Heart right ventricle (tissue), 16 donors: Measurements from ENCODE around the gene TUBAL3. TPM values are rescaled to one million over a fixed set of nuclear protein-coding genes. Genes with fewer than 3 reads are reported as not detected.

Source experiments
- ATAC-seq, 8 donors: fragments of 200-7000 bp; cut with Tn5 transposase; one replicate each; pipeline ENCODE4 v1.9.1; 2020; ENCODE audit warnings: mild to moderate bottlenecking in 8 of 8, moderate library complexity in 8 of 8, moderate number of reproducible peaks in 1 of 8
- DNase-seq, 2 donors: peaks; one replicate each; pipeline ENCODE4 v3.0.0-alpha.2; 2020
- H3K27ac ChIP-seq, 10 donors: fragments of 200-600 bp; sonication (generic) in 2 of 10; one replicate each; pipeline versions ENCODE4 v1.5.0 to v1.8.0; 2020 to 2022; ENCODE audit warnings: mild to moderate bottlenecking in 3 of 10
- H3K27me3 ChIP-seq, 7 donors: fragments of 200-600 bp; one replicate each; pipeline ENCODE4 v1.8.0; 2021 to 2022; ENCODE audit warnings: mild to moderate bottlenecking in 2 of 7
- H3K36me3 ChIP-seq, 9 donors: fragments of 200-600 bp; sonication (generic) in 1 of 9; one replicate each; pipeline versions ENCODE4 v1.5.0 to v1.8.0; 2020 to 2022; ENCODE audit warnings: mild to moderate bottlenecking in 2 of 9
- H3K4me1 ChIP-seq, 9 donors: fragments of 200-600 bp; sonication (generic) in 1 of 9; one replicate each; pipeline versions ENCODE4 v1.5.0 to v1.8.0; 2020 to 2022; ENCODE audit warnings: mild to moderate bottlenecking in 4 of 9
- H3K4me3 ChIP-seq, 10 donors: fragments of 200-600 bp; sonication (generic) in 2 of 10; one replicate each; pipeline versions ENCODE4 v1.5.0 to v1.8.0; 2020 to 2022; ENCODE audit warnings: mild to moderate bottlenecking in 7 of 10, moderate library complexity in 2 of 10
- H3K9me3 ChIP-seq, 11 donors: fragments of 200-600 bp in 10 of 11; sonication (generic) in 2 of 11; one replicate each; pipeline versions ENCODE4 v1.5.0 to v1.8.0; 2013 to 2022; ENCODE audit warnings: mild to moderate bottlenecking in 2 of 11, control low read depth in 1 of 11, moderate library complexity in 1 of 11
- CTCF ChIP-seq, 9 donors: fragments of 200-600 bp; sonication (generic) in 2 of 9; IDR thresholded peaks; one replicate each; pipeline versions ENCODE4 v1.5.0 to v1.8.0; 2021 to 2022; ENCODE audit warnings: antibody characterized with exemption in 9 of 9, mild to moderate bottlenecking in 5 of 9, moderate library complexity in 1 of 9
- WGBS, 2 donors: extraction: QIAGEN DNeasy Blood & Tissue Kit; methylation state at CpG; one replicate each; pipeline ENCODE4 v1.1.7; 2013; ENCODE audit warnings: inconsistent platforms in 1 of 2; 5-methylcytosine and 5-hydroxymethylcytosine counted together
- intact Hi-C, 10 donors: fragments of 100-400 bp; cut with DNase I; formaldehyde crosslinking; loops; one replicate each; pipeline versions ENCODE4 v1.11.1 to v1.14.2; 2022
- polyA plus RNA-seq, 2 donors: library from polyadenylated mRNA; stranded (reverse); fragments of 200-250 nt; gene quantifications; one replicate each; pipeline ENCODE4 v1.2.3, GENCODE V29; 2013
- total RNA-seq, 10 donors: library from RNA; stranded (reverse); fragmentation: NEBNext Ultra II Directional in 3 of 10; extraction: Animal tissue kit (Norgen Biotek cat#: 25700) in 3 of 10; gene quantifications; one replicate each; pipeline versions ENCODE4 v1.2.1 to v1.2.4, GENCODE V29; 2021 to 2023
- donor health status: Arrhythmogenic right ventricular cardiomyopathy.
- donor health status: ischemic (EF 13 %, LVEDD 7.1; RV severe dilation, severe dysfunction).
- donor health status: healthy with polysubstance abuse.
- donor health status: DM: no; HTN: yes; CAD: no.
- donor health status: DM: no; HTN: no; CAD: no.
- donor health status: ischemic (EF 25% LVEDD 6.9; RV normal size, moderate dysfunction).
- donor health status: ischemic (EF 25% LVEDD 5.7; RV mildly dilated, moderate dysfunction).
- donor health status: healthy.
- donor health status: DM: yes; HTN: yes; CAD: no.
- donor health status: Ischemic cardiomyopathy.
- donor health status: ischemic (EF 35%, LVEDD 5.7; RV mildly dilated, moderate dysfunction).
- donor health status: nonischemic (EF 11% LVEDD 7.7; RV severe dilation, severe dysfunction).
- donor health status: DM: yes; HTN: yes; CAD: no.
- donor health status: PGD.
- donor health status: ischemic (EF 29% LVEDD 5.4; RV normal size, mild dysfunction).
- donor health status: nonischemic (EF 23%, LVEDD 6.1; RV moderate dilation, normal function).

Gene TUBAL3
- total and polyA plus RNA-seq, 12 donors, result 0.14 to 0.72 (median 0.20) TPM; not detected in 3

- ATAC-seq (no peak), DNase-seq (no peak)
- Histone ChIP-seq H3K27me3 (peaks cover 0 to 13% (median 0%) of the 10 kb centered on the region in 7 donors), H3K9me3 (no peaks in the 10 kb centered on the region), H3K4me3 (no peak overlapping the region), H3K4me1 (no peaks in the 10 kb centered on the region), H3K36me3 (no peaks in the 10 kb centered on the region), H3K27ac (no peak overlapping the region)
- WGBS, 2 donors, result 51 to 65% methylated on average over 4 of the region's 4 CpGs
- no peak for TF ChIP-seq CTCF (IDR thresholded peaks at IDR 0.05)
- intact Hi-C loops, result loop anchor here in 1 of 10 donors (5.0 kb wide), 1 partner anchor 524 kb away; no protein-coding TSS in a partner anchor
Measured at GRCh38 chr10:5376450-5376849, 28.2 kb downstream of the TUBAL3 start.

GRCh38 chr10:5373891-5374611 is 30.6 kb downstream of the TUBAL3 start:
- Histone ChIP-seq H3K27me3 (peaks cover 0 to 13% (median 0%) of the 10 kb centered on the region in 7 donors), H3K36me3 (no peaks in the 10 kb centered on the region), H3K9me3 (no peaks in the 10 kb centered on the region), H3K4me3 (no peak overlapping the region), H3K4me1 (no peaks in the 10 kb centered on the region), H3K27ac (no peak overlapping the region)
- intact Hi-C loops, result no loop called here
- ATAC-seq, result no peak
- TF ChIP-seq CTCF (IDR thresholded peaks at IDR 0.05), result no peak
- no peak for DNase-seq
- WGBS, 2 donors, result 84 to 85% methylated on average over 15 to 21 of the region's 22 CpGs

GRCh38 chr10:5373307-5373706 is 31.3 kb downstream of the TUBAL3 start:
- Histone ChIP-seq H3K27ac (no peak overlapping the region), H3K9me3 (no peaks in the 10 kb centered on the region), H3K4me1 (no peaks in the 10 kb centered on the region), H3K27me3 (peaks cover 0 to 13% (median 0%) of the 10 kb centered on the region in 7 donors), H3K36me3 (no peaks in the 10 kb centered on the region), H3K4me3 (no peak overlapping the region)
- intact Hi-C loops, result no loop called here
- no peak for TF ChIP-seq CTCF (IDR thresholded peaks at IDR 0.05)
- WGBS, 2 donors, result 82 to 94% methylated on average over 4 of the region's 4 CpGs
- ATAC-seq, result no peak
- no peak for DNase-seq

- Histone ChIP-seq H3K9me3 (no peaks in the 10 kb centered on the region), H3K4me3 (no peak overlapping the region), H3K4me1 (no peaks in the 10 kb centered on the region), H3K27ac (no peak overlapping the region), H3K27me3 (peaks cover 0 to 22% (median 0%) of the 10 kb centered on the region in 7 donors), H3K36me3 (no peaks in the 10 kb centered on the region)
- DNase-seq (no peak), ATAC-seq (no peak)
- 78 to 91% methylated on average over 28 of the region's 28 CpGs for WGBS, 2 donors
- intact Hi-C loops, result no loop called here
- no peak for TF ChIP-seq CTCF (IDR thresholded peaks at IDR 0.05)
Measured at GRCh38 chr10:5370493-5371352, 33.9 kb downstream of the TUBAL3 start.
